Measurements from ENCODE around the gene CAPZA2. TPM values are rescaled to one million over a fixed set of nuclear protein-coding genes. Genes with fewer than 3 reads are reported as not detected.

Gene CAPZA2
- total and polyA plus RNA-seq, 10 of the 15 experiments (the other 5 are each of a cell fraction or from before 2014, with no cell fraction given): 50.0 to 379 (median 117) TPM

DNA sequence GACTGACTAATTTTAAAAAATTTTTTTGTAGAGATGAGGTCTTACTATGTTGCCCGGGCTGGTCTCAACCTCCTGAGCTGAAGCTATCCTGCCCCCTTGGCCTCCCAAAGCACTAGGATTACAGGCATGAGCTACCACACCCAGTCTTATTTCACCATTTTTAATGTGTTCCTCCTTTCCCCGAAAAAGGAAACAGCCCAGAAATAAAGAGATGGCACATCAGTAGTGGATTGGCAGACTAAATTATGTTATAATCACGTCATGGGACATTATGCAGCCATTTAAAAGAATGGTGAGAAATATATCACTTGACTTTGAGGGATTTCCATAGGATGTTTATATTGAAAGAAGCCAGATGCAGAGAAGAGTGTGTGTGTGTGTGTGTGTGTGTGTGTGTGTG, 40.5 kb downstream of the CAPZA2 start:
- SMC1A ChIA-PET (ENCODE audit: uncharacterized antibody, unreplicated experiment): no interaction called here
- Histone ChIP-seq H3K4me1 (ENCODE audit: control insufficient read depth, insufficient read depth, low read length) (no peaks in the 10 kb centered on the region), H3K27ac (ENCODE audit: control insufficient read depth, insufficient read depth) (no peak overlapping the region), H2AFZ (ENCODE audit: control insufficient read depth, low read depth, low read length) (no peak overlapping the region), H3K36me3 (ENCODE audit: control insufficient read depth in 2 of 2, insufficient read depth in 2 of 2, low read length in 1 of 2) (peaks cover 0 to 15% of the 10 kb centered on the region in 2 experiments; a peak in 2 of 4 replicates), H3K4me3 (no peak overlapping the region), H3K9ac (ENCODE audit: control insufficient read depth, insufficient read depth, low read length) (no peak overlapping the region), H3K9me3 (replicated peaks; ENCODE audit: control insufficient read depth, insufficient read depth, low read length) (no peaks in the 10 kb centered on the region; the same call in none of the 3 replicates), H3K27me3 (replicated peaks in 1 of 2; ENCODE audit: control insufficient read depth in 2 of 2, insufficient read depth in 2 of 2, low read length in 1 of 2) (no peaks in the 10 kb centered on the region), H3K4me2 (ENCODE audit: control insufficient read depth, insufficient read depth) (no peak overlapping the region), H4K20me1 (ENCODE audit: control insufficient read depth, insufficient read depth) (no peaks in the 10 kb centered on the region), H3K79me2 (ENCODE audit: control insufficient read depth, insufficient read depth, low read length) (no peaks in the 10 kb centered on the region)
- POLR2A ChIA-PET: interaction anchor here (0.6 kb wide), 1 partner anchor 157 kb away, joined by 3 read pairs; no protein-coding TSS in a partner anchor
- in situ Hi-C loops (cut with MboI) (no loop called here), intact Hi-C loops (cut with micrococcal nuclease; ENCODE audit: unreplicated experiment) (no loop called here)
- CTCF ChIA-PET: no interaction called here
- 98% methylated on average over 3 of the region's 3 CpGs for WGBS (ENCODE audit: insufficient coverage, insufficient replicate concordance, low lambda C conversion rate, missing lambda C conversion rate)
- no TSS peak for BruUV-seq (replicated peaks)
- ATAC-seq (no peak), FAIRE-seq (no peak), DNase-seq (ENCODE audit: low read depth, low spot score) (no peak)
- TF ChIP-seq STAT1 (conservative IDR thresholded peaks at IDR 0.05) (no peak), JUND (IDR thresholded peaks at IDR 0.05; ENCODE audit: low read depth, low read length) (no peak), SIN3A (IDR thresholded peaks at IDR 0.05; ENCODE audit: low read depth, low read length) (no peak), TCF12 (IDR thresholded peaks at IDR 0.05; ENCODE audit: low read depth, low read length) (no peak), FOXK2 (IDR thresholded peaks at IDR 0.05) (no peak), HDGF (IDR thresholded peaks at IDR 0.05) (no peak), SP1 (IDR thresholded peaks at IDR 0.05; ENCODE audit: low read depth, low read length) (no peak), CEBPB (IDR thresholded peaks at IDR 0.05; ENCODE audit: borderline replicate concordance in 1 of 2, low read depth in 2 of 2, low read length in 2 of 2) (no peak), YBX1 (IDR thresholded peaks at IDR 0.05) (no peak), SUPT20H (IDR thresholded peaks at IDR 0.05; ENCODE audit: borderline replicate concordance, control insufficient read depth, low read depth, low read length) (no peak), KDM1A (IDR thresholded peaks at IDR 0.05; ENCODE audit: borderline replicate concordance) (no peak), NR2F1 (conservative IDR thresholded peaks at IDR 0.05) (no peak), CHD4 (IDR thresholded peaks at IDR 0.05) (no peak), PML (IDR thresholded peaks at IDR 0.05; ENCODE audit: low read length) (no peak), NFIC (IDR thresholded peaks at IDR 0.05; ENCODE audit: low read depth, low read length) (no peak), PAX5 (IDR thresholded peaks at IDR 0.05; ENCODE audit: borderline replicate concordance, low read depth, low read length) (no peak)
- TF ChIP-seq, protein P1, sequence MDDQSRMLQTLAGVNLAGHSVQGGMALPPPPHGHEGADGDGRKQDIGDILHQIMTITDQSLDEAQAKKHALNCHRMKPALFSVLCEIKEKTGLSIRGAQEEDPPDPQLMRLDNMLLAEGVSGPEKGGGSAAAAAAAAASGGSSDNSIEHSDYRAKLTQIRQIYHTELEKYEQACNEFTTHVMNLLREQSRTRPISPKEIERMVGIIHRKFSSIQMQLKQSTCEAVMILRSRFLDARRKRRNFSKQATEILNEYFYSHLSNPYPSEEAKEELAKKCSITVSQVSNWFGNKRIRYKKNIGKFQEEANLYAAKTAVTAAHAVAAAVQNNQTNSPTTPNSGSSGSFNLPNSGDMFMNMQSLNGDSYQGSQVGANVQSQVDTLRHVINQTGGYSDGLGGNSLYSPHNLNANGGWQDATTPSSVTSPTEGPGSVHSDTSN (IDR thresholded peaks at IDR 0.05; ENCODE audit: insufficient replicate concordance, low read depth, low read length): no peak
- TF ChIP-seq, protein P2, sequence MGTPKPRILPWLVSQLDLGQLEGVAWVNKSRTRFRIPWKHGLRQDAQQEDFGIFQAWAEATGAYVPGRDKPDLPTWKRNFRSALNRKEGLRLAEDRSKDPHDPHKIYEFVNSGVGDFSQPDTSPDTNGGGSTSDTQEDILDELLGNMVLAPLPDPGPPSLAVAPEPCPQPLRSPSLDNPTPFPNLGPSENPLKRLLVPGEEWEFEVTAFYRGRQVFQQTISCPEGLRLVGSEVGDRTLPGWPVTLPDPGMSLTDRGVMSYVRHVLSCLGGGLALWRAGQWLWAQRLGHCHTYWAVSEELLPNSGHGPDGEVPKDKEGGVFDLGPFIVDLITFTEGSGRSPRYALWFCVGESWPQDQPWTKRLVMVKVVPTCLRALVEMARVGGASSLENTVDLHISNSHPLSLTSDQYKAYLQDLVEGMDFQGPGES (IDR thresholded peaks at IDR 0.05): no peak
- TF ChIP-seq, protein P3, sequence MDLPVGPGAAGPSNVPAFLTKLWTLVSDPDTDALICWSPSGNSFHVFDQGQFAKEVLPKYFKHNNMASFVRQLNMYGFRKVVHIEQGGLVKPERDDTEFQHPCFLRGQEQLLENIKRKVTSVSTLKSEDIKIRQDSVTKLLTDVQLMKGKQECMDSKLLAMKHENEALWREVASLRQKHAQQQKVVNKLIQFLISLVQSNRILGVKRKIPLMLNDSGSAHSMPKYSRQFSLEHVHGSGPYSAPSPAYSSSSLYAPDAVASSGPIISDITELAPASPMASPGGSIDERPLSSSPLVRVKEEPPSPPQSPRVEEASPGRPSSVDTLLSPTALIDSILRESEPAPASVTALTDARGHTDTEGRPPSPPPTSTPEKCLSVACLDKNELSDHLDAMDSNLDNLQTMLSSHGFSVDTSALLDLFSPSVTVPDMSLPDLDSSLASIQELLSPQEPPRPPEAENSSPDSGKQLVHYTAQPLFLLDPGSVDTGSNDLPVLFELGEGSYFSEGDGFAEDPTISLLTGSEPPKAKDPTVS (IDR thresholded peaks at IDR 0.05; ENCODE audit: low read depth, low read length): no peak
- RAD21 ChIA-PET (ENCODE audit: unreplicated experiment): no interaction called here

All from GM12878 (cell line).